Germinal center (tissue), 1 donor: ENCODE data around the gene SPDYC.
"Not testable (repeated sequence)": the region's sequence is repeated elsewhere in the genome, so short reads cannot be mapped to it uniquely, and the experiment has no call there.

Experiments
- DNase-seq: peaks from one replicate; pipeline ENCODE4 v3.0.0; 2012; ENCODE audit warnings: mixed read lengths, low spot score

Gene SPDYC

GRCh38 chr11:65134240-65134951 lies 35.6 kb upstream of the SPDYC start, which contains the start of gene SYVN1:
Gene SYVN1, minus strand, starts transcription at chr11:65134519. Its CDS starts 918 bp downstream, at chr11:65133601.
- DNase-seq = peak; percentile 92

DNA sequence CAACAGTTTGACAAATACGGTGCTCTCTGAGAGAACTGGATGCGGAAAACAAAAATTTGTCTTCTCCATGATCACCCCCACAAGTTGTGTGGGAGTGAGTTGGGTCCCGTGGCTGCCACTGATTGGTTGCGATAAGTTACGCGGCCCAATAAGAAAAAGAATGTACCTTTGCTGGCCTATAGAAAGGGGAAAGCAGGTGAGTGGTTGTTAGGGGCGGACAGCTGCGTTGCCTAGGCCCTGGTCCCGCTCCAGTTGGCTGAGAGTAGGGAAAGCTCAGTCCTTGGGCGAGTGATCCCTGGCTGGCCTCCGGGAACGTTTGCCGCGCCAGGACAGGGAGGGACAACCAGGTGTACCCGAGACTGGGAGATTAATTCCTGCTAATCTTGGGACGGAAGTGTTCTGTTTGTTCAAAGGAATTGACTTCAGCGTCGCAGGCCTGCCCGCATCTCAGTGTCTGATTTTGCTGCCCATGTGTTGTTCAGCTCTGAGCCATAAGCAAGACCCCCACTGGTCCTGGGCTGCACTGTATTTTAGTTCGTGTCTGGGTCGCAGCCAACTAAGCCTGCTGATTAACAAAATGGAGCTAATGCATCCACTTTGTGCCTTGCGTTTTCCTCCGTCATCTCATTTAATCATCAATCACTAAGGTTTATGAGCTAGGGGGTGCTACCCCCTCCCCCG lies 34.9 kb upstream of the SPDYC start:
- DNase-seq = peak; percentile 96

GRCh38 chr11:65135633-65136145 lies 34.3 kb upstream of the SPDYC start:
- DNase-seq = no peak

DNA sequence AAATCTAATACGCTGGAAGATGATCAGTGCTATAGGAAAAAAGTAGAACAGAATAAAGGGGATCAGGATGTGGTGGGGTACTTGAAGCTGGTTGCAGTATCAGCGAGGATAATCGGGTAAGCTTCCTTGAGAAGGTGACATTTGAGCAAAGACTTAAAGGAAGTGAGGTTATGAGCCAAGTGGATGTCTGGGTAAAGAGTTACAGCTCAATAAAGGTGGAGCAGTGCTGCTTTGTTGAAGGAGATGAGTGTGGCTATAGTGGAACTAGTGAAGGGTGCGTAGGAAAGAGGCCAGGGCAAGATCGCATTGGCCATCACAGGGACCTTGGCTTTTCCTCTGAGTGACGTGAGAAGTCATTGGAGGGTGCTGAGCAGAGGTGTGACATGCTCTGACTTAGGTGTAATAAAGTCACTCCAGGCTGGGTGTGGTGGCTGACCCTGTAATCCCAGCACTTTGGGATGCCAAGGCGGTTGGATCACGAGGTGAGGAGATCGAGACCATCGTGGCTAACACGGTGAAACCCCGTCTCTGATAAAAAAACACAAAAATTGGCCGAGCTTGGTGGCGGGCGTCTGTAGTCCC lies 33.4 kb upstream of the SPDYC start:
- no peak for DNase-seq

DNA sequence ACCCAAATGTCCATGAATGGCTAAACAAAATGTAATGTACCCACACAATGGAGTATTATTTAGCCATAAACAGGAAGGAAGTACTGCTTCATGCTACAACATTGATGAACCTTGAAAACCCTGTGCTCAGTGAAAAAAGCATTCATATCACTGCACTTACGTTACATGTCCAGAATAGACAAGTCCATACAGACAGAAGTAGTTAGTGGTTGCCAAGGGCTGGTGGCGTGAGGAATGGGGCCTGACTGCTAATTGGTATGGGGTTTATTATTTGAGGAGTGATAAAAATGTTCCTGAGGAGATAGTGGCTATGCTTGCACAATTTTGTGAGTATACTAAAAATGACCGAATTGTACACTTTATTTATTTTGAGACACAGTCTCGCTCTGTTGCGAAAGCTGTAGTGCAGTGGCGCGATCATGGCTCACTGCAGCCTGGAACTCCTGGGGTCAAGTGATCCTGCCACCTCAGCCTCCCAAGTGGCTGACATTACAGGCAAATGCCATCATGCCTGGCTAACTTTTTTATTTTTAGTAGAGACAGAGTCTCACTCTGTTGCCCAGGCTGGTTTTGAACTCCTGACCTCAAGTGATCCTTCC lies 28.0 kb upstream of the SPDYC start:
- no peak for DNase-seq

DNA sequence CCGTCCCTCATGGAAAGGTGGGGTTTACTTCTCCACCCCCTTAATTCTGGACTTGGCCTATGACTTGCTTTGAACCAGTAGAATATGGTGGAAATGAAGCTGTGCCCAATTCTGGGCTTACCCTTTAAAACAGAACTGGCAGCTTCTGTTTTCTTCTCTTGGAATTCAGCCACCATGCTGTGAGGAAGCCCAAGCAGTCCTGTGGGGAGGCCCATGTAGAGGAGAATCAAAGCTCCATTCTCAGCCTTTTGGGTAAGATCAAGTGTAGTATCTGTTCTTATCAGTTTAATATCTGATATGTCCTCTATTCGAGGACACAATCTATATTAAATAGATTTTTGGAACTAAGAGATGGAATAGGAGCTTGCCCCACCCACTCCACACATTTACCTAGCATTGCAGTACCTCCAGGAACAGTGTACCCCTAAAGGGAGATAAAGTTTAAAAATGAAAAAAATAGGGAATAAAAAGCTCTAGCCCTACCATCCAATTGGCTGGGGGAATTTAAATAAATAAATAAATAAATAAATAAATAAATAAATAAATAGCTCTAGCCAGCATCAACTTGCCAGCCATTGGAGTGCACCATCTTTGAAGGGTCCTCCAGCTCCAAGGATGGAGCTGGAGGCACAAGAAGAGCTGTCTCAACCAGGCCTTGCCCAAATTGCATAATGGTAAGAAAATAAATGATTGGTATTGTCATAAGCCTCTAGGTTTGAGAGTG lies 22.5 kb upstream of the SPDYC start:
- no peak for DNase-seq

DNA sequence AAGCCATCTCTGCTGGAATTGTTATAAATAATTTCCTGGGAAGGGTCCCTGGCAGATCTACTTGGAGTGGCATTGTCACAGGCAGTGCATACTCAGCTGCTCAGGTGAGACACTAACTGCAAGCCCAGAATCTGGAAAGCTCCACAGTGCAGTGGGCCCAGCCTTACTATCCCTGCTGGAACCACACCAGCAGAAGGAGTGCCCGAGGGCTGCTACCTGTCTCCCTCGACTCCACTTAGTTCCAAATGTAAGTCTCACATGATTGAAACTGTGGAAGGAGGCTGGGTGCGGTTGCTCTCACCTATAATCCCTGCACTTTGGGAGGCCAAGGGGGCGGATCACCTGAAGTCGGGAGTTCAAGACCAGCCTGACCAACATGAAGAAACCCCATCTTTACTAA lies 21.4 kb upstream of the SPDYC start:
- no peak for DNase-seq

DNA sequence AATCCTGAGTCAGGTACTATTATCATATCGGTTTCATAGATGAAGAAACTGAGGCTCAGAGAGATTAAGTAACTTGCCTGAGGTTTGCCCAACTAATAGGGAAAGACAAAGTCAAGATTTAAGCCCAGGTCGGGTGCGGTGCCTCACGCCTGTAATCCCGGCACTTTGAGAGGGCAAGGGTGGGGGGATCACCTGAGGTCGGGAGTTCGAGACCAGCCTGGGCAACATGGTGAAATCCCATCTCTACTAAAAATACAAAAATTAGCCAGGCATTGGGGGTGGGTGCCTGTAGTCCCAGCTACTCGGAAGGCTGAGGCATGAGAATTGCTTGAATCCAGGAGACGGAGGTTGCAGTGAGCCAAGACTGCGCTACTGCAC lies 19.9 kb upstream of the SPDYC start:
- DNase-seq = not testable (repeated sequence)

GRCh38 chr11:65150509-65151299 lies 19.3 kb upstream of the SPDYC start:
- no peak for DNase-seq

DNA sequence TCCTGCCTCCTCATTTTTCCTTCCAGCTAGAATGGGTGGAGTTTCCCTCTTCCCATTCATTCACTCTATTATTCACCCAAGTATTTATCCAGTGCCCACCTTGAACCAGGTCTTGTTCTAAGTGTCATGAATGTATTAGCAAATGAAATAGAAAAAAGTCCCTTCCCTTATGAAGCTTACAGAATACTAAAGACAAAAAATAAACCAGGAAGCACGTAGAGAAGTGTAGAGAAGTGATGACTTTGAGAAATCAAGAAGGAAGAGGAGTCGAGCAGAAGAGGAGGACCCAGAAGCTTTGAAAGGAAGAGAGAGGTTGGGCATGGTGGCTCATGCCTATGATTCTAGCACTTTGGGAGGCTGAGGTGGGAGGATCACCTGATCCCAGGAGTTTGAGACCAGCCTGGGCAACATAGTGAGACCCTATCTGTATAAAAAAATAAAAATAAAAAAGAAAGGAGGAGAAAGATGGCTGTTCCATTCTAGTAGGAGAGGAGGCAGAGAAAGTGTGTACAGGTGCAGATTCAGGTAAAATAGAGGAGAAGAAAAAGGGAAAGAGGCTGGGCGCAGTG lies 18.6 kb upstream of the SPDYC start:
- no peak for DNase-seq

GRCh38 chr11:65152122-65152521 lies 17.9 kb upstream of the SPDYC start:
- no peak for DNase-seq

- DNase-seq = no peak
Measured at GRCh38 chr11:65156256-65156655, 13.8 kb upstream of the SPDYC start.

DNA sequence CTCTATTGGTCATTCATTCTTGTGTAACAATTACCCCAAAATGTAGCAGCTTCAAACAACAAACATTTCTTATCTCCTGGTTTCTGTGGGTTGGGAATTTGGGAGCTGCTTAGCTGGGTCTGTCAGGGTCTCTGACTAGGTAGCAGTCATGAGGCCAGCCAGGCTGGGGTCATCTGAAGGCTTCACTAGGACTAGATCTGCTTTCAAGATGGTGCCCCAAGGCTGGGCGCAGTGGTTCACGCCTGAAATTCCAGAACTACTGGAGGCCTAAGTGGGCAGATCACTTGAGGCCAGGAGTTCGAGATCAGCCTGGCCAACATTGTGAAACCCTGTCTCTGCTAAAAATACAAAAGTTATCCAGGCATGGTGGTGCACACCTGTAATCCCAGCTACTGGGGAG lies 13.1 kb upstream of the SPDYC start:
- no peak for DNase-seq

- no peak for DNase-seq
Measured at GRCh38 chr11:65157336-65157735, 12.7 kb upstream of the SPDYC start.

GRCh38 chr11:65159012-65159411 lies 11.0 kb upstream of the SPDYC start:
- DNase-seq = peak; percentile 68

DNA sequence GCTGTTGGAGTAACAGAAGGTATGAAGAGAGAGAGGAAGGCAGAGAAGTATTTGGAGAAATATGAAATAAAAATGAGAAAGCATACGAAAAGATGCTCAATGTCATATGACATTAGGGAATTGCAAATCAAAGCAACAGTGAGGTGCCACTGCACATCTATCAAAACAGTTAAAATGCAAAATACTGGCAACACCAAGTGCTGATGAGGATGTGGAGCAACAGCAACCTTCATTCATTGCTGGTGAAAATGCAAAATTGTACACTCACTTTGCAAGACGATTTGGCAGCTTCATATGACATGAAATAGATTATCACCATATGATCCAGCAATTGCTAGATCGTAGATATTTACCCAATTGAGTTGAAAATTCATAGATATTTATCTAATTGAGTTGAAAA lies 9.4 kb upstream of the SPDYC start:
- no peak for DNase-seq

- no peak for DNase-seq
Measured at GRCh38 chr11:65163684-65164083, 6.3 kb upstream of the SPDYC start.

DNA sequence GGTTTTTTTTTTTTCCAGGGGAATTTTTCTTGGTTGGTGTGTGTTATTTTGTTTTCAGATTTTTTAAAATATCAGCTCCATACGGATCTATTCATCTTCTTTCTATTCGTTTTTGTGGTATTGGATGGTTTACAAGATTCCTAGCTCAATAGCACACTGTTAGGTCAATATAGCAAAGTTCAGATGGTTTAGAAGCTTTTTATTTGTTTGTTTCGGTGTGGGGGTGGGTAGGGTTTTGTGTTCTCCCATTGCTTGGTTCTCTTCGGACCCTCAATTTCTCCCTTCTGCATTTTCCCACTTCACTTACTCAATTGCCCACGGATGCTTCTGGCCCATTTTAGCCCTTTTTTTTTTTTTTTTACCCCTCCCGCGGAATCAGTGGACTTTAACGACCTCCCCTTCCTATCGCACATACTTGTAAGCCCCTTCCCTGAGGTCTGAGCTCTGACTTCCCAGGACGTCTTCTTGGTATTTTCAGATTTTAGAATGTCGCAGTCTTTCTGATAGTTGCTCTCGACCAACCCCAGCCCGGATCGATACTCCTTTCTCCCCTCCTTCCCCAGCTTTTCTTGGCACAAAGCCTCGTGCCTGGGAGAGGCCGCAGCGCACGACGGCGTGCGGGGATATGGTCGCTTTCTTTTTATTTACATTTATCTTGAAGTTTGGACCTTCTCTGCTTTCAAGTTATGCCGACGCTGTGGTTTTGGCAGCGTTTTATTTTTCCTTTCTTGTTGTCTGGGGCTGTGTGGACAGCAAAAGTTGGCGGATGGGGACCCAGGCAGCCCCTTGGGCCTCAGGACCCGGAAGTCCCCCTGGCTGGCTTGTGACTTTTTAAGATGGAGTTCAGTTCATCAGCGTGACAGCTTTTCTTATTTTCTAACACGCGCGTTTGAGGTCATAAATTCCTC lies 4.4 kb upstream of the SPDYC start:
- no peak for DNase-seq

DNA sequence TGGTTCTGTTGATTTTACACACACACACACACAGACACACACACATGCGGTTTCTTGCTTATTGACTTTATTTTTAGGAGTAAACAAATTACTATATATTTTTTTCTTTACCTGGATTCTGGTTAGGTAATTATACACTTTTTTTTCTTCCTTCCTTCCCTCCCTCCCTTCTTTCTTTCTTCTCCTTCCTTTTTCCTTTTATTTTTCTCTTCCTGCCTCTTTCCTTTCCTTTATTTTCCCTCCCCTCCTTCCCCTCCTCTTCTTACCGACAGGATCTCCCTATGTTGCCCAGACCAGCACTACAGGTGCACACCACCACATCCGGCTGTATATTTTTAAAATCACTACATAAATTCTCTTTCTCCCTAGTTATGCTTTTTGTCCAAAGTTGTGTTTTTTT lies 3.1 kb upstream of the SPDYC start:
- DNase-seq = no peak

DNA sequence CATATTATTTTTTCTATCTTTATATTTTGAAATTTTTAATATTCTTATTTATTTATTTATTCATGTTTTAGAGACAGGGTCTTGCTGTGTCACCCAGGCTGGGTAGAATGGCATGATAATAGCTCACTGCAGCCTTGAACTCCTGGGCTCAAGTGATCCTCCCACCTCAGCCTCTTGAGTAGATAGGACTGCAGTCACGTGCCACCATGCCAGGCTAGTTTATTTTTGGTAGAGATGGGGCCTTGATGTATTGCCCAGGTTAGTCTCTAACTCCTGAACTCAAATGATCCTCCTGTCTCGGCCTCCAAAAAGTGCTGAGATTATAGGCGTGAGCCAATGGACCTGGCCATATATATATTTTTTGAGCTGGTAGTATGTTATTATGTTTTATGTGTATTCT lies 2.4 kb upstream of the SPDYC start:
- no peak for DNase-seq
